Measurements from ENCODE around the gene IGSF22.

The IGSF22 gene

DNA sequence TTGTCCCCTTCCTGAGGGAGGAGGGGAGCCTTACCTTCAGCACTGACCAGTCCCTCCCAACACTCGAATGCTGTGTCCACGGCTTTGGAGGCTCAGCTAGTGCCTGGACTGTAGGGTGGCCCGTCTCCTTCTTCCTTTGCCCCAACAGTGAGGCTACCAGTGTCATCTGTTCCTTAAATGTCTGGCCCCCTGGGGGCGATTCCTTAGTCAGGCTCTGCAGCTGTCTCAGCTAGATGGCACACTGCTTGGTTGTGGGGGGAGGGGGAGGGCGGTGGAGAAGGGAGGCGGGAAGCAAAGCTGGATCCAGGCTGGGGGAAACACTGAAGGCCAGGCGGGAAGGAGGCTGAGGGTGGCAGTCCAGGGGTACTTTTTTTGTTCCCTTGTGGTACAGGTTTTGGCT lies at the start of gene IGSF22:
Gene IGSF22 (minus strand): TSS at position 149 of the 400 bp plus-strand sequence. CDS start 1,952 bp downstream, outside the sequence.
- TF ChIP-seq GLI4 (tag by site-specific recombination; IDR thresholded peaks at IDR 0.05) (no peak), RBAK (tag by site-specific recombination; IDR thresholded peaks at IDR 0.05) (no peak), ZNF660 (tag by site-specific recombination; IDR thresholded peaks at IDR 0.05) (no peak), ZNF2 (tag by site-specific recombination; IDR thresholded peaks at IDR 0.05) (no peak), ZNF530 (tag by site-specific recombination; IDR thresholded peaks at IDR 0.05; ENCODE audit: low read depth) (no peak), ZNF629 (tag by site-specific recombination; IDR thresholded peaks at IDR 0.05) (no peak), ZSCAN16 (tag by site-specific recombination; IDR thresholded peaks at IDR 0.05) (no peak), GFI1B (tag by site-specific recombination; IDR thresholded peaks at IDR 0.05) (no peak), ZNF768 (tag by site-specific recombination; IDR thresholded peaks at IDR 0.05) (no peak), ZNF292 (tag by site-specific recombination; IDR thresholded peaks at IDR 0.05; ENCODE audit: borderline replicate concordance, low read depth) (no peak)
- TF ChIP-seq, protein P1, sequence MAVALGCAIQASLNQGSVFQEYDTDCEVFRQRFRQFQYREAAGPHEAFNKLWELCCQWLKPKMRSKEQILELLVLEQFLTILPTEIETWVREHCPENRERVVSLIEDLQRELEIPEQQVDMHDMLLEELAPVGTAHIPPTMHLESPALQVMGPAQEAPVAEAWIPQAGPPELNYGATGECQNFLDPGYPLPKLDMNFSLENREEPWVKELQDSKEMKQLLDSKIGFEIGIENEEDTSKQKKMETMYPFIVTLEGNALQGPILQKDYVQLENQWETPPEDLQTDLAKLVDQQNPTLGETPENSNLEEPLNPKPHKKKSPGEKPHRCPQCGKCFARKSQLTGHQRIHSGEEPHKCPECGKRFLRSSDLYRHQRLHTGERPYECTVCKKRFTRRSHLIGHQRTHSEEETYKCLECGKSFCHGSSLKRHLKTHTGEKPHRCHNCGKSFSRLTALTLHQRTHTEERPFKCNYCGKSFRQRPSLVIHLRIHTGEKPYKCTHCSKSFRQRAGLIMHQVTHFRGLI (tag by site-specific recombination; IDR thresholded peaks at IDR 0.05) = no peak
- TF ChIP-seq, protein P2, sequence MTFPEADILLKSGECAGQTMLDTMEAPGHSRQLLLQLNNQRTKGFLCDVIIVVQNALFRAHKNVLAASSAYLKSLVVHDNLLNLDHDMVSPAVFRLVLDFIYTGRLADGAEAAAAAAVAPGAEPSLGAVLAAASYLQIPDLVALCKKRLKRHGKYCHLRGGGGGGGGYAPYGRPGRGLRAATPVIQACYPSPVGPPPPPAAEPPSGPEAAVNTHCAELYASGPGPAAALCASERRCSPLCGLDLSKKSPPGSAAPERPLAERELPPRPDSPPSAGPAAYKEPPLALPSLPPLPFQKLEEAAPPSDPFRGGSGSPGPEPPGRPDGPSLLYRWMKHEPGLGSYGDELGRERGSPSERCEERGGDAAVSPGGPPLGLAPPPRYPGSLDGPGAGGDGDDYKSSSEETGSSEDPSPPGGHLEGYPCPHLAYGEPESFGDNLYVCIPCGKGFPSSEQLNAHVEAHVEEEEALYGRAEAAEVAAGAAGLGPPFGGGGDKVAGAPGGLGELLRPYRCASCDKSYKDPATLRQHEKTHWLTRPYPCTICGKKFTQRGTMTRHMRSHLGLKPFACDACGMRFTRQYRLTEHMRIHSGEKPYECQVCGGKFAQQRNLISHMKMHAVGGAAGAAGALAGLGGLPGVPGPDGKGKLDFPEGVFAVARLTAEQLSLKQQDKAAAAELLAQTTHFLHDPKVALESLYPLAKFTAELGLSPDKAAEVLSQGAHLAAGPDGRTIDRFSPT (tag by site-specific recombination; IDR thresholded peaks at IDR 0.05) = no peak
- TF ChIP-seq, protein P3, sequence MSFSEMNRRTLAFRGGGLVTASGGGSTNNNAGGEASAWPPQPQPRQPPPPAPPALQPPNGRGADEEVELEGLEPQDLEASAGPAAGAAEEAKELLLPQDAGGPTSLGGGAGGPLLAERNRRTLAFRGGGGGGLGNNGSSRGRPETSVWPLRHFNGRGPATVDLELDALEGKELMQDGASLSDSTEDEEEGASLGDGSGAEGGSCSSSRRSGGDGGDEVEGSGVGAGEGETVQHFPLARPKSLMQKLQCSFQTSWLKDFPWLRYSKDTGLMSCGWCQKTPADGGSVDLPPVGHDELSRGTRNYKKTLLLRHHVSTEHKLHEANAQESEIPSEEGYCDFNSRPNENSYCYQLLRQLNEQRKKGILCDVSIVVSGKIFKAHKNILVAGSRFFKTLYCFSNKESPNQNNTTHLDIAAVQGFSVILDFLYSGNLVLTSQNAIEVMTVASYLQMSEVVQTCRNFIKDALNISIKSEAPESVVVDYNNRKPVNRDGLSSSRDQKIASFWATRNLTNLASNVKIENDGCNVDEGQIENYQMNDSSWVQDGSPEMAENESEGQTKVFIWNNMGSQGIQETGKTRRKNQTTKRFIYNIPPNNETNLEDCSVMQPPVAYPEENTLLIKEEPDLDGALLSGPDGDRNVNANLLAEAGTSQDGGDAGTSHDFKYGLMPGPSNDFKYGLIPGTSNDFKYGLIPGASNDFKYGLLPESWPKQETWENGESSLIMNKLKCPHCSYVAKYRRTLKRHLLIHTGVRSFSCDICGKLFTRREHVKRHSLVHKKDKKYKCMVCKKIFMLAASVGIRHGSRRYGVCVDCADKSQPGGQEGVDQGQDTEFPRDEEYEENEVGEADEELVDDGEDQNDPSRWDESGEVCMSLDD (tag by site-specific recombination; IDR thresholded peaks at IDR 0.05) = no peak
- TF ChIP-seq, protein P4, sequence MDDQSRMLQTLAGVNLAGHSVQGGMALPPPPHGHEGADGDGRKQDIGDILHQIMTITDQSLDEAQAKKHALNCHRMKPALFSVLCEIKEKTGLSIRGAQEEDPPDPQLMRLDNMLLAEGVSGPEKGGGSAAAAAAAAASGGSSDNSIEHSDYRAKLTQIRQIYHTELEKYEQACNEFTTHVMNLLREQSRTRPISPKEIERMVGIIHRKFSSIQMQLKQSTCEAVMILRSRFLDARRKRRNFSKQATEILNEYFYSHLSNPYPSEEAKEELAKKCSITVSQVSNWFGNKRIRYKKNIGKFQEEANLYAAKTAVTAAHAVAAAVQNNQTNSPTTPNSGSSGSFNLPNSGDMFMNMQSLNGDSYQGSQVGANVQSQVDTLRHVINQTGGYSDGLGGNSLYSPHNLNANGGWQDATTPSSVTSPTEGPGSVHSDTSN (CRISPR knock-in tag; IDR thresholded peaks at IDR 0.05) = no peak
- Histone ChIP-seq H3K36me3 (ENCODE audit: control insufficient read depth in 2 of 2, insufficient read depth in 1 of 2, low read length in 2 of 2) (no peaks in the 10 kb centered on the region), H3K9me3 (ENCODE audit: control insufficient read depth, insufficient read depth, low read depth, low read length) (no peaks in the 10 kb centered on the region), H3K4me1 (ENCODE audit: control insufficient read depth, insufficient read depth, low read length) (no peaks in the 10 kb centered on the region), H3K27ac (ENCODE audit: extremely low read depth, low read depth, low read length) (no peak within 1 kb of the TSS), H3K4me3 (ENCODE audit: low read depth, low read length) (no peak within 1 kb of the TSS)
- POLR2A ChIA-PET = no interaction called here
- CTCF ChIA-PET = interaction anchor here (0.6 to 1.1 kb wide), 3 partner anchors 36 to 610 kb away, joined by 3 read pairs; no protein-coding TSS in a partner anchor

DNA sequence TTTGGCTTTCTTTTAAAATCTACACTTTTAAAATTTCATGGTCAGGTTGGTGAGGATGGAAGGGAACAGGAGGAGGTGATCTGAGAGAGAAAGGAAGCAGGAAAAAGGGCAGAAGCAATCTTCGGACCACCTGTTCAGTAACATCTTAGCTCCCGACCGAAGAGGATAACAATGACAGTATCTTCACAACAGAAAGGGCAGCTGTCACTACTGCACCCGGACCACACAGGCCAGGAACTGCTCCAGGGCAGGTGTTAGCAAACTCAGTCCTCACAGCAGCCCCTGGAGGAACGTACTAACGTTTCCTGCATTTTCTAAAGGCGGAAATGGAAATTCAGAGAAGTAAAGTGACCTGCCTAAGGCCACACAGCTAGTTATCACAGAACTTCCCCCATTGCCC lies 48.8 kb upstream of the IGSF22 start:
- H3K4me3 ChIP-seq (ENCODE audit: low read depth, low read length) = no peak overlapping the region
- no peak for TF ChIP-seq ZEB2 (tag by site-specific recombination; IDR thresholded peaks at IDR 0.05)
- ChIA-PET POLR2A (no interaction called here), CTCF (interaction anchor here (0.7 to 5.8 kb wide), 18 partner anchors 9 to 1210 kb away, joined by 3 to 140 read pairs (median 6); no protein-coding TSS in a partner anchor)
- no peaks in the 10 kb centered on the region for H3K9me3 ChIP-seq (ENCODE audit: control insufficient read depth, insufficient read depth, low read depth, low read length)
- no peaks in the 10 kb centered on the region for H3K4me1 ChIP-seq (ENCODE audit: control insufficient read depth, insufficient read depth, low read length)
- no peaks in the 10 kb centered on the region for H3K36me3 ChIP-seq (ENCODE audit: control insufficient read depth in 2 of 2, insufficient read depth in 1 of 2, low read length in 2 of 2)
- no peak overlapping the region for H3K27ac ChIP-seq (ENCODE audit: extremely low read depth, low read depth, low read length)
